Measurements from ENCODE around the gene CUL2.
"Not testable (repeated sequence)": the region's sequence is repeated elsewhere in the genome, so short reads cannot be mapped to it uniquely, and the experiment has no call there.

Gene CUL2

DNA sequence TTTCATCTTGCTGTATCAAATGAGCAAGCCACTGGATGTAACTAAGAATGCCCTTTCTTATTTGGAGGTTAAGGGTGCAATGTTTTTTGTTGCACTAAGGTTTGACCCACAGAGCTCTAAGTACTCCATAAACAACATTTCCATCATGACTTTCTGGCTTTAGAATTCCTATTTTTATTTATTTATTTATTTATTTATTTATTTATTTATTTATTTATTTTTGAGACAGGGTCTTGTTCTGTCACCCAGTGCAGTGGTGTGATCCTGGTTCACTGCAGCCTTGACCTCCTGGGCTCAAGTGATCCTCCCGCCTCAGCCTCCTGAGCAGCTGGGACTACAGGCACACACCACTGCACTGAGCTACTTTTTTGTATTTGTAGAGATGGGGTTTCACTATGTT lies 9.9 kb downstream of the CUL2 start:
- FAIRE-seq; DNase-seq (ENCODE audit: insufficient read length, low spot score): not testable (repeated sequence)

DNA sequence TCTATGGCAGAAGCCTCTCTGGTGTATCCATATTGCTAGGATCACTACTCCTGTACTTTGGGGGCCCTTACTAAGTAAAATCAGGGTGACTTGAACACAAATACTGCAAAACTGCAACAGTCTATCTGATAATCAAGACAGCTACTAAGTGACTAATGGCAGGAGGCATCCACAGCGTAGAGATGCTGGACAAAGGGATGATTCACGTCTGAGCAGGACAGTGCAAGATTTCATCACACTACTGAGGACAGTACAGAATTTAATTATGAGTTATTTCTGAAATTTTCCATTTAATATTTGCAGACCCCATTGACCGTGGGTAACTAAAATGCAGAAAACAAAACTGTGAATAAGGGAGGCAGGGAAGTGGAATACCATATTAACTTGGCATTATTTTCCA lies 10.4 kb downstream of the CUL2 start:
- FAIRE-seq (no peak), DNase-seq (ENCODE audit: insufficient read length, low spot score) (no peak)

DNA sequence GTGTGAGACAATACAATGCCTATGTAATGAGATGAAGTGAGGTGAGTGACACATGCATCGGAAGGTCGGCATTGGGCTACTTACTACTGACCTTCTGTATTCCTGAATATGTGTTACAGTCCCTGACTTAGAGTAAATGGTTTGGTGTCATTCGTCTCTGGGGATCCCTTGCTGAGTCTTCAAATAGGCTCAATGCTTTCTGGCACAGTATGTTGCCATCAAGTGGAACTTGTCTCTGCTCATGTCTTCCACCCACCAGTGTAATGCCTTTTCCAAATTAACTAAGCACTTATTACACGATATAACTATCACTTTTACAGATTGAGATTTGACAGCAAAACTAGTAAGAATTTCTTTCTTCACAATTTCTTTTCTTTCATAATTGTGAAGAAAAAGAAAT lies 10.9 kb downstream of the CUL2 start:
- FAIRE-seq (no peak), DNase-seq (ENCODE audit: insufficient read length, low spot score) (no peak)

DNA sequence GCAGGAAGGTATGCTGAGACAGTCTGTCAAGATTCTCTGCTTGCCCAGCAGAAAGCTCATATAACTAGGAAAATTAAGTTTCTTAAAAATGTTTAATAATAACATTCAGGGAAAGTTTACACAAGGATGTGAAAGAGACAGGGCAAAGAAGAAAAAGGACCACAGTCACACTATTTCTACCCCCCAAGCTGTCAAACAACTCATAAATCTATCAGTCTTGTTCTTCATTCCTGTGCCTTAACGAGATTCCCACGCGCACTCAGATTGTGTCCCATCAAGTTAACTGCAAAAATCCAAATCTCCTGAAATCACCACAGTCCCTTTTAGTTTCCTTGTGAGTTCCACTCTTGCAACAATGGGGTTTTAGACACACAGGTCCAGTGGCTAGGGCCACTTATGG lies 14.9 kb downstream of the CUL2 start:
- no peak for FAIRE-seq
- no peak for DNase-seq (ENCODE audit: insufficient read length, low spot score)

DNA sequence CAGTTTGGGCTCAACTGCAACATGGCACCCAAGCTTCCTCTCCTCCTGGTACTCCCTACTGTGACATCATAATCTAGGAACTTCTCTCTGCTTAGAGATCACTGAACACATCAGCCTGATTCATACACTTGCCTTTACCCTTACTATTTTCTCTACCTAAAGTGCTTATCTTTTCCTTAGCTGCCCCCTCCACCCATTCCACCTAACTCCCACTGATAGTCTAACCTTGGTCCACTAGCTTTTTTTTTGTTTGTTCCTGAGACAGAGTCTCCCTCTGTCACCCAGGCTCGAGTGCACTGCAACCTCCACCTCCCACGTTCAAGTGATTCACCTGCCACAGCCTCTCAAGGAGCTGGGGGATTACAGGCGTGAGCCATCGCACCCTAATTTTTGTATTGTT lies 15.9 kb downstream of the CUL2 start:
- FAIRE-seq (no peak), DNase-seq (ENCODE audit: insufficient read length, low spot score) (no peak)

DNA sequence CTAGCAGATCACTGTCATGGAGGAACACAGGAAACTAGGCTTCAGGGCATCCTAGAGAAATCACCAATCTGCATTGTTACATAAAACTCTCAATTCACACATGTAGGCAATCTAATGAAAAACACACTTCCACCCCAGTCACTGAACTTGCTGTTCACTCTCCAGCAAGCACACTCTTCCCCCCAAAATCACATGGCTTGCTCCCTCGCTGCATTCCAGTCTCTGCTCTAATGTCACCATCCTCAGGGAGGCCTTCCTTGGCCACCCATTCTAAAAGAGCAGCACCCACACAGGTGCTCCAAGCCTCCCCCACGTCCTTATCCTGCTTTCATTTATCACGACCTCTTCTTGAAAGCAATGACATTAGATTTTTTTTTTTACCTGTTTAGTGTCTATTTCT lies 19.6 kb downstream of the CUL2 start:
- FAIRE-seq (no peak), DNase-seq (ENCODE audit: insufficient read length, low spot score) (no peak)

DNA sequence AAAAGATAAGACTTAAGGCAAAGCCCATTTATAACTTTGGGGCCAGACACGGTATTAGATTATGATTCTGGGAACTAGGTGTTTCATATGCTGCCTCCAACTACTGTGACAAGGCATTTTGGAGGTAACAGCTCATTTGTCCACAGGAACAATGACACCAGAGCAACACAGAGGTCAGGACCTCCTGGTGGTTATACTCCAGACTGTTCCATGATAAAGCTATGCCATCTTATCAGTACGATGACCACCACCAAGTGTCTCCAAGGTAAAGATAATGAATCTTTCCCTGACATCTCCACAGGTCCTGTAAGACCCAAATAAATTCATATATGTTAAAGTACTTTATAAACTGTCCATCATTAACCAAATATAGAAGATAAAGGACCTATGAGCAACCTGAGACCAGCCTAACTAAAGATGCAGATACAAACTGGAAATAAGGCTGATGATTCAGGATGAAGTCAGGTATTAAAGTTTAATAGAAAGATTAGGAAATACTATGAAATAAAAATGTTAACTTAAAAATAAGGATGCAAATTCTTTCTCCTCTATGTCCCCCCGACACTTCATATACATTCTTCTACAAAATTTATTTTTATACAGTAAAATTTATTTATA lies 26.2 kb downstream of the CUL2 start:
- FAIRE-seq, result no peak

DNA sequence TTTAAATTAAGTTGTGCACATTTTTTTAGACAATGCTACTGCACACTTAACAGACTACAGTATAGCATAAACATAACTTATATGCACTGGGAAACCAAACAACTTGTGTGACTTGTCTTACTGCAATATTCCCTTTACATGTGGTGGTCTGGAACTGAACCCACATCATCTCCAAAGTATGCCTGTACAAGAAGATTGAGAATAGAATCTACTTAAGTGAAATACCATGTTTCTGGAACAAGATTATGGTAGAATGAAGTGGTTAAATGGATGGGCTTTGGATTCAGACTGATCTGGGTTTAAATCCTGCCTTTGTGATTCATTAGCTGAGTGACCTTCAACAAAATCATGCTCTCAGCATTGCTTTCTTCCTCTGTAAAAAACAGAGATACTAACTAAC lies 30.7 kb downstream of the CUL2 start:
- DNase-seq (ENCODE audit: insufficient read length, low spot score) (no peak), FAIRE-seq (no peak)

More for the DNA sequence above, 26.2 kb downstream of the CUL2 start:
- DNase-seq (ENCODE audit: insufficient read length, low spot score), result no peak

DNA sequence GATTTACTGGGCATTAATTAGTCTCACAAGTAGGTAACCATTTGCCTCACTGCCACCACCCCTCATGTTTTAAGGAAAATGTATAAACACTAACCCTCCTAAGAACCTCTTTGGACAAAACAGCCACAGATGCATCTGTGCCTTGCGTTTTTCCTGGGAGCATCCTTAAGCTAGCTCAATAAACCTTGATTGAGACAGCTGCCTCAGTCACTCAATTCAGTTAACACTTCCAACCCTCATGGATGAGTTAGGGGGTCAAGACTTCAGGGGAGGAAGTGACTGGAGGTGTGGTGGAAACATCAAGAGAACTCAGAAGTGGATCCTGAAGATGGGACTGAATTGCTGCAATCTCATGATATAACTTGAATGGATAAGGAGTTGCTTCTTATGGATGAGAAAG lies 31.5 kb downstream of the CUL2 start:
- FAIRE-seq (no peak), DNase-seq (ENCODE audit: insufficient read length, low spot score) (no peak)

DNA sequence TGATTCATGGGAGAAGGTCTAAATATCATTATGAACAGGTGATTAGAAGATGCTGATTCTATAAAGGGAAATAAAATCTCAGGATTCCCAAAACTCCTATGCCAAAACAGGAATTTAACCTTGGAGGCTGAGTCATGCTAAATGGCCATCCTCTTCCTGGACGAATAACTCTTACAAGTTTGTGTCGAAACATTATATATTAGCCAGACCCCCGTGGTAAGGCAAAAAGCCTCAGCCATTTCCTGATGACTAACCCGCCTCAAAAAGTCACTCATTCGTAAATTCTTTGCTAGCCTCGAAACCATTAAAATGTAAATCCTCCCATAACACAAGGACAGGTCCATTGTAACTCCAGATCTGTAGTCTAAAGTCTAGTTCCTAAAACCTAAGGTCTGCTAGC lies 32.0 kb downstream of the CUL2 start:
- peak; percentile 95 for FAIRE-seq

DNA sequence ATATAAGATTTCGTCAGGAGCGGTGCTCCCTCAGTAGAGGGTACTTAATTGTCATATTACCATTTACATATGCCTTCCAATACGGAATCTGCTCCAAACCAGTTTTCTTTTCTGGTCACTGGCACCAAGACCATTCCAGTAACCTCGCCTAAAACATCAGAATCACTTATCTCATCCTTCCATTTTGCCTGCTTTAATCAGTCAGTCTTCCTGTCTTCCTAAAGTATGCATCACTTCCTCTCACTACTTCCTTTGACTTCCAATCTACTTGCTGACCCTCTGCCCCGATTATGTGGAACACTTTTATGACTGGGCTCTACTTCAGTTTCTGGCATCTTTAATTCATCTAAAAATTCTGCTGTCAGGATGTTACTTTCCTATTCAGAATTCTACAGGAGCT lies 33.5 kb downstream of the CUL2 start:
- FAIRE-seq (no peak), DNase-seq (ENCODE audit: insufficient read length, low spot score) (no peak)

More for the DNA sequence above, 32.0 kb downstream of the CUL2 start:
- DNase-seq (ENCODE audit: insufficient read length, low spot score), result peak; percentile 36

DNA sequence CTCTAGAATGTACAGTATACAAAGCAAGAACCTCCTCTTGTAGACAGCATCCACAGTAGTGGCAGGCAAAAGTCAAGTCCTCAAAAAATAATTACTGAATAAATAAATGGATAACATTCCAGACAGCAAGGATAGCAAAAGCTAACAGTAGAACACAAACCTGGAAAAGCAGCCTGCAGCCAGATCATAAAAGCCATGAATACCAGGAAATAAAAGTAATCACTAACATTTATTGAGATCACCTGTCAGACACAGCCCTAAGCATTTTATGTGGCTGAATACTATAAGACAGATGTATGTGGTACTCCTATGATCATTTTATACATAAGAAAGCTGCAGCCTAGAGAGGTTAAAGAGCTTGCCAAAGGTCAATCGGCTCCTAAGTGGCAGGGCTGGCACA lies 34.0 kb downstream of the CUL2 start:
- DNase-seq (ENCODE audit: insufficient read length, low spot score) (no peak), FAIRE-seq (no peak)

DNA sequence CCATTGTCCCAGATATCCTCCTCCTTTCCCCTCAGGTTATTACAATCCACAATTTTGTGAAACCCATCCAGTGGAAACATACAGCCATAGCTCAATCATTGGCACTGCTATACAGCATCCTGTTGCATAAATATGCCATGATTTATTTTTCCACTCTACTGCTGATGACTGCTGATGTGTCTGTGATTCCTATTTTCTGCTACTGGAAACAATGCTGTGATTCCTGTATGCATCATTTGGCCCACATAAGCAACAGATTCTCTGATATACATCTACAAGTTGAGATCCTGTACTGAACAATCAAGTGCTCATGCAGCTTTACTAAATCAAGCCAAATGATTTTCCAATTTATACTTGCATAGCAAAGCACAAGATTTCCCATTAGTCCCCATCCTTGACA lies 39.6 kb downstream of the CUL2 start:
- FAIRE-seq, result no peak
- no peak for DNase-seq (ENCODE audit: insufficient read length, low spot score)

DNA sequence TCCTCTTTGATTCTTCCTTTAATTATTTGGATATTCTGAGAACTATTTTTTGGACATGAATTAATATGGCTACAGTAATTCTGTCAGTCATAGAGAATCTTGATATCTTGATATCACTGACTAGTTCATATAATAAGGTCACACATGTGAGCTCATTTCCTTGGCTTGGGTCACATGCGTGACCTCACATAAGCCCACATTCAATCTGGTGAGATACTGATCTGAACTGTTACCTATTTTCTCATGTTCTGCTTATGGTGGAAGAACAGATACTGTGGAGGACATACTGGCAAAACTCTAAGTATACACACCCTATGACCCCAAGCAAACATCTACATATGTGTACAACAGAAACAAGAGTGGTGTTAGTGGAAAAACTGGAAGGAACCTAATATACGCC lies 44.1 kb downstream of the CUL2 start:
- no peak for DNase-seq (ENCODE audit: insufficient read length, low spot score)
- FAIRE-seq, result no peak

DNA sequence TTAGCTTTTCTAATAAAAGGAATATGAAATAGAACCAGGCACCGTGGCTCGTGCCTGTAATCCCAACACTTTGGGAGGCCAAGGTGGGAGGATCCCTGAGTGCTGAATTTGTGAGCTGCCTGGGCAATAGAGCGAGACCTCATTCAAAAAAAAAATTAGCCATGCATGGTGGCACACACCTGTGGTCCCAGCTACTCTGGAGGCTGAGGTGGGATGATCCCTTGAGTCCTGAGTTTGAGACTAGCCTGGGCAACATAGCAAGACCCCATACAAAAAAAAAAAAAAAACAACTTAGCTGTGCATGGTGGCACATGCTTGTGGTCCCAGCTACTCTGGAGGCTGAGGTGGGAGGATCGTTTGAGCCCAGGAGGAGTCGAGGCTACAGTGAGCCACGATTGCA lies 44.9 kb downstream of the CUL2 start:
- not testable (repeated sequence) for DNase-seq (ENCODE audit: insufficient read length, low spot score); FAIRE-seq

DNA sequence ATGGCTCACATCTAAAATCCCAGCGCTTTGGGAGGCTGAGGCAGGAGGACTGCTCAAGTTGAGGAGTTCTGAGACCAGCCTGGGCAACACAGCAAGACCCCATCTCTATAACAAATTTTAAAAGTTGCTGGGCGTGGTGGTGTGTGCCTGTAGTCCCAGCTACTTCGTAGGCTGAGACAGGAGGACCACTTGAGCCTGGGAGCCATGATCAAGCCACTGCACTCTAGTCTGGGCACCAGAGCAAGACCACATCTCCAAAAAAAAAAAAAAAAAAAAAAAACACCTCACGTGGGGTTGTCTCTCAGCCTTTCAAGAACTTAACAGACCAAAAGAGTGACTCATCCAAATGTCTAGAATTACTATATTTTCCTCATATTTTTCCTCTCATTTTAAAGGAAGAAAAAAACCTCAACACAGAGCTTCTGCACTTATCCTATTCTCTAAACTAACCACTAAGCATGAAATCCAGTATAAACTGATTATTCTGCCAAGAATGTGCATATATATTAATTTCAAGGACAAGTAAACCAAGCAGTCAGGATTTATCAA lies 46.3 kb downstream of the CUL2 start:
- DNase-seq (ENCODE audit: insufficient read length, low spot score) (no peak), FAIRE-seq (no peak)

DNA sequence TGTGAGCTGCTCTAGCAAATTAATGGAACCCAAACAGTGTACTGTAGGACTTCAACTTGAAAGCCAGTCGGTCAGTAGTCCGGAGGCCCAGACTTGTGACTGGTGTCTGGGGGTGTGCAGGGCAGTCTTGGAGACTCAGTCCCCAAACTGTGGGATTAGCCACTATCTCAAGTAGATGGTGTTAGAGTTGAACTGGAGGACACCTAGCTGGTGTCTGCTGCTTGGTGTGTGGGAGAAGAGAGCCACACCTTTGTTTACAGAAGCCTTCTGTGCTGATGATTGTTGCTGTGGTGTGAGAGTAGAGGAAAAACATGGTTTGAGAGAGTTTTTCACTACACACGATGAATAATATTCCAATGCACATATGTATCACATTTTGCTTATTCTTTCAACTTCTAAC lies 47.4 kb downstream of the CUL2 start:
- DNase-seq (ENCODE audit: insufficient read length, low spot score), result no peak
- no peak for FAIRE-seq

DNA sequence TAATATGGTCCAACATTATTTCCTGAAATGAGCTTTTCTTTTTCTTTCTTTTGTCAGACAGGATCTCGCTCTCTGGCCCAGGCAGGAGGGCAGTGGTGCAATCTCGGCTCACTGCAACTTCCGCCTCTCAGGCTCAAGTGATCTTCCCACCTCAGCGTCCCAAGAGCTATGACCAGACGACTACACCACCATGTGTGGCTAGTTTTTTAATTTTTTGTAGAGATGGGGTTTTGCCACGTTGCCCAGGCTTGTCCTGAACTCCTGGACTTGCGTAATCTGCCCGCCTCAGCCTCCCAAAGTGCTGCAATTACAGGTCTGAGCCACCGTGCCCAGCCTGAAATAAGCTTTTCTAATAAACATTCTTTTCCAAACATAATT lies 48.6 kb downstream of the CUL2 start:
- FAIRE-seq, result peak; percentile 44

DNA sequence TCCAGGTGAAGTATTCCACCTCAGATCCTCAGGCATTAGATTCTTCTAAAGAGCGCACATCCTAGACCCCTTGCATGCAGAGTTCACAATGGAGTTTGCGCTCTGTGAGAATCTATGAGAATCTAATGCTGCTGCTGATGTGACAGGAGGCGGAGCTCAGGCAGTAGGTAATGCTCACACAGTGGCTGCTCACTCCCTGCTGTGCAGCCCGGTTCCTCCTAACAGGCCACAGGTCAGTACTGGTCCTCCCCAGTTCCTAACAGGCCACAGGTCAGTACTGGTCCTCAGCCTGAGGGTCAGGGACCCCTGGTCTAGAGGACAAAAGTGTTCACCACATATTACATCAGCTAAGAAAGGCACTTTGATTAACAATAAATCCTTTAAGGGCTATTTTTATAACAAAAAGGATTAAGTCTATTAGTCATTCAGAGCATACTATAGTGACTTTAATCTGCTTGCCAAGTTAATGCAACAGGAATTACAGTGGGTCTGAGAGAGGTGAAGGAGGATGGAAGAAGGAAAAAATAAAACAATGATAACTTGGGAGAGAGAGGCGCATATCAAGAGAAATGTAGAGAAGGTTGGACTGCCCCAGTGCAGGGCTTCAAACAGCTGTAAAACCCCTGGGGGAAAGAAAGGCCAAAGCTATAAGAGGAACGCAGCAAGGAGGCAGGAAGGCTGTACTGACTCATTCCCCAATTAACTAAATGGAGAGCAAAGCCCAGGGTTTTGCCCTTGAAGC lies 49.2 kb downstream of the CUL2 start:
- no peak for DNase-seq (ENCODE audit: insufficient read length, low spot score)
- FAIRE-seq, result no peak

More for the DNA sequence above, 48.6 kb downstream of the CUL2 start:
- DNase-seq (ENCODE audit: insufficient read length, low spot score), result no peak

DNA sequence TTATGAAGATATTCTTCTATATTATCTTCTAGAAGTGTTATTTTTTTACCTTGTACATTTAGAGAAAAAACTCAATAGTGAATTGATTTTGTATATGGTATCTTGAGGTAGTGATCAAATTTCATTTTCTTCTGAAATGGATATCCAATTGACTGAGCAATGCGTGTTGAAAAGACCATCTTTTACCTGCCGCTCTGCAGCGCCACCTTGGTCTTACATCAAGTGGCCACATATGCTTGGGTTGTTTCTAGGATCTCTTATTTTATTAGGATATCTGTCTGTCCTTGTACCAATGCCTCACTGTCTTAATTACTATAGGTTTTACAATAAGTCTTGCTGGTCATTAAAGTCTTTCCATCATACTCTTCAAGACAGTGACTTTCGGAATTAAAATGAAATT lies 53.0 kb downstream of the CUL2 start:
- DNase-seq (ENCODE audit: insufficient read length, low spot score), result no peak

DNA sequence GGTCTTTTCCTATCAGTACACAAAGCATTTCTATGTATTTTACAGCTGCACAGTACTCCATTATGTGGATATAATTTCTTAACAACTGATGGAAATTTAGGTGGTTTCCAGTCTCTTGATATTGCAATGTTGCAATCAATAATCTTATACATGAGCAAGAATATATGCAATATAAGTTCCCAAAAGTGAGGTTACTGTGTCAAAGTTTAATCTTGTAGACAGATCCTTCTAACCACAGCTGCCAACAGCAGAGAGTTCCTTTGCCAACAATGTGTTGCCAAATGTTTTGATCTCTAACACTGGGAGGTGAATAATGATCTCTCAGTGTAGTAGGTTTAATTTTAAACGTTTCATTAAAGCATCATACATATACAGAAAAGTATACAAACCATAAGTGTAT lies 54.5 kb downstream of the CUL2 start:
- FAIRE-seq, result no peak
- DNase-seq (ENCODE audit: insufficient read length, low spot score), result no peak

More for the DNA sequence above, 53.0 kb downstream of the CUL2 start:
- no peak for FAIRE-seq

DNA sequence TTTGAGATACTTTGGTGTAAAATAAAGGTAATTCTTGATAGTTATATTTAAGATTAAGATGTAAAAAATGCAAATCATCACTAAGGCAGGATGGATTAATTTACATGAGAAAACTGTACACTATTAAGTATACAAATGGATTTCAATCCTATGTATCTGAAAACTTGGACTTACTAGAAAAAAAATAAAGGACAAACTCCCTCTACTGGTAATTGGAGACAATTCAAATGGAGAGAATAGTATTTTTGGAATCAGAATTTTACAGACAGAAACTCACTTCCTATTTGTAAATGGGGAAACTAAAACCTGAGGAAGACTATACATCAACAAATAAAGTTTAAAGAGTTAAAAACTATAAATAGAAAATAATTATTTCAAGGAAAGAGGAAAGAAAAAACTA lies 62.6 kb downstream of the CUL2 start:
- FAIRE-seq, result no peak

More for the DNA sequence above, 62.6 kb downstream of the CUL2 start:
- no peak for DNase-seq (ENCODE audit: insufficient read length, low spot score)
